ENCODE results near the gene COQ8B.
A peak's percentile ranks its signal among the peaks of the same experiment; 100 is the strongest.

The COQ8B gene

DNA sequence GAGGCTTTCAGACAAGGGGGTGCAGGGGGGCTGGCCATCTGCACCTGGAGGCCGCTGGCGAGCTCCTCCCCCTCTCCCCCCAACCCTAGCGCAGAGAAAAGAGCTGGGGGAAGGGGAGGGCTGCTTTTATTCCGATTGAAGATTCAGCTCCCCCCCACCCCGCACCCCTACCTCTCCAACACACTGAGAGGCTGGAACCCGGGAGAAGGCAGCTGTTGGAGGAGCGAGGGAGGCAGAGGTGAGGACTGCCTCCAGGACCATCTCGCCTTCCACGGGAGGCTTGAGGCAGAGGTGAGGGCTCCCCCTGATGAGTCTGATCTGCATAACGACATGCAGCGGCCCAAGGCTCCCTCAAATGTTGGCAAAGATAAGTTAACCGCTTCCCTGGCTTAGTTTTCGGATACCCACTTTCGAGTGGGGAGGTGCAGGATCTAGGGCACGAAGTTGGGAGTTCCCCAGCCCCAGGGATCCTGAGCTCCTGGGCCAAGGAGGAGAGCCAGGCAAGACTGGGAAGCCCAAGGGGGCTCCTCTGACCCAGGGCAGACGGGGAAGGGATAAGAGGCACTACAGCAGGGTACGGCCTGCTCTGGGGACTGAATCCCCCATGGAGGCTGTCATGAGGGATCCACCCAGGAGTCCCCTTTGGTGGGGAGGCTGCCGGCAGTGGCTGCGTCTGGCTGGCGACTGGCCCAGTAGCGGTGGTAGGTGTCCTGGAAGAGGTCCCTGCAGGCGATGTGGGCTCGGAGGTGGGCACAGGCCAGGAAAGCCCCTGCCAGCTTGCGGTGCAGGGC lies 25.1 kb downstream of the COQ8B start:
- DNase-seq (ENCODE audit: low read depth in 3 of 3, low spot score in 1 of 3): no peak

DNA sequence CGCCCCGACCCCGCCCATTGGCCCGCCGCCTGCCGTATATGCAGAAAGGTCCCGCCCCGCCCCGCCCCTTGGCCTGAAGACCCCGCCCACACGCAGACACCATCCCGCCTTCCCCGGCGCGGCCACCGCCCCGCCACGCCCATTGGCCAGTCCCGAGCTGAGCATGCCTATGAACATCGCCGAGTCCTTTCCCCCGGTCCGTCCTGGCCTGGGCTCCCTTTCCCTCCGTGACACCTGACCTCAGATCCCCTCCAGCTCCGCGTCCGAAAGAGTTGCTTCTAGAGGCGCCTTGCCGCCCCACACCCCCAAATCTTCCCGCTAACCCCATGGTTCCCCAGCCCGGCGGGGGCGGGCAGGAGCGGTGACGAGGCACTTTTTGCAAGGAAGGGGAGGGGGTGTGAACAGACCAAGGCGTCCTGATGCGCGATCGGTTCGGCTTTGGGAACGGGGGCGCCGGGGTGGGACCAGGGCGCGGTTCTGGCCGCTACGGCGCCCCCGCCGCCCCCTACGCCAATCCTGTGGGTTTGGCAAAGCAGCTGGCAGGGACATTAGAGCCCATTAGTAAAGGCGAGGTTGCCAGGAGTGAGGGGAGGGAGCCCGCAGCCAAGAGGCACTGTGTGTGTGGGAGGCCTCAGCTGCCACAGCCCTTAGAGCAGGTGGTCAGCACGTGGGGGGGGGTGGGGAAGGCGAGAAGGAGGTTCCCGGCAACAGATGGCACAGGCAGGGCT lies 25.8 kb downstream of the COQ8B start:
- DNase-seq (ENCODE audit: low read depth in 3 of 3, low spot score in 1 of 3): peak; percentile 65 to 86 (median 73)

- no peak for DNase-seq (ENCODE audit: low read depth in 3 of 3, low spot score in 1 of 3)
These were observed 26.5 kb downstream of the COQ8B start, which contains the start of gene NUMBL for GRCh38 chr19:40690050-40690692. NUMBL (minus strand) TSS chr19:40690651; CDS start chr19:40690483, 168 bp downstream.

GRCh38 chr19:40689339-40690049 lies 27.2 kb downstream of the COQ8B start:
- DNase-seq (ENCODE audit: low read depth in 3 of 3, low spot score in 1 of 3): no peak

DNA sequence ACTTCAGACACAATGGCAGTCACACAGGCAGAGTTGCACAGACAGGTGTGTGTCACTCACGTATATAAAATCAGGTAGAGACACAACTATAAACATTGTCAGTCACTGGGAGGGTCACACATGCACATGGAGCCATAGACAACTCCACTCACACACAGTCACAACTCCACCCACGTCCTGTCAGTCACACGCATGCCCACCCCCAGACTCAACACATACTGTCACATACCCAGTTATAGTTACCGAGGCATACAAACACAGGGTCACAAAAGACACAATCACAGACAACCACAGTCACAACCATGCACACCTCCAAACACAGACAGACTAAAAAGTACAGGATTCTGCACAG lies 27.7 kb downstream of the COQ8B start:
- no peak for DNase-seq (ENCODE audit: low read depth in 3 of 3, low spot score in 1 of 3)

- DNase-seq (ENCODE audit: low read depth in 3 of 3, low spot score in 1 of 3): no peak
These were observed 28.4 kb downstream of the COQ8B start for GRCh38 chr19:40688309-40688708.

GRCh38 chr19:40687525-40688016 lies 29.1 kb downstream of the COQ8B start:
- DNase-seq (ENCODE audit: low read depth in 3 of 3, low spot score in 1 of 3): no peak

DNA sequence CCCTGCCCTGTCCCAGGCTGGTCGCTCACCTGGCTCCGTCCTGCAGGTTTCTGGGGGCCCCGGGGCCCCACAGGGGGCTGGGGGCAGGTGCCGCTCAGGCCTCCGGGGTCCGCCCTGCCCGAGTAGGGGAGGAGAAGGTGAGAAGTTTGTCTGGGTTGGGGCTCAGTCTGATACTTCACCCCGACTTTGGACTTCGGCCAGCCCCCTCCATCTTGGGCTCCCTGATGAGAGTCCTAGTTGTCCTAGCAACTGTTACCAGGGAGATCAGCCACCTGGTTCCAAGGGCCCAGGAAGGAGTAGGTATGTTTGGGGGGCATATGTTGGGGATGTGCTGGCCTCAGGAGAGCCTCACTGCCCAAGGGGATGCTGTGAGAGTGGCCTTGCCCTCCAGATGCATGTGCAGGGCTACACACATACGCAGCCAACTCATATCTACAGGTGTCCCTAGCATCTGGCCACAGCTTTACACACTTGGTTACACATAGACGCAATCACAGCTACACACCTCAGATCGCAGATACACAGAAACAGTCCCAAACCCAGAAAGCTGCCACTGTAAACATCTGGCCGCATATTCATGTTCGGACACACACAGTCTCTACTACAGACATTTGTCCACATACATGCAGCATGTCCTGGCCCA lies 29.7 kb downstream of the COQ8B start:
- no peak for DNase-seq (ENCODE audit: low read depth in 3 of 3, low spot score in 1 of 3)

DNA sequence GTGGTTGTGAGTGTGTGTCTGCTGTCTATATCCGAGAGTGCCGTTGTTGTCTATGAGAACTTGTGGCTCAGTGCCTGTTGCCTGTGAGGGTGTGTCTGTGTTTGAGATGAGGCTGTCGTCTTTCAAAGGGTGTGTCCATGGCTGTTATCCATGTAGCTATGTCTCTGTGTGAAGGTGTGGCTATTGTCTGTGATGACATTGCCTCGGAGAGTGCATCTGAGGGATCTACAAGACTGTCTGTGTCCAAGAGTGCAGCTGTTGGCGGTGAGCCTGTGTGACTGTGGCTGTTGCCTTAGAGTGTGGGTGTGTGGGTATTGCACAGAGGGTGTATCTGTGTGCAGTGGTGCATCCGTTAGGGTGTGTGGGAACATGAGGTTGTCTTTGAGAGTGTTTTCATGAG lies 31.1 kb downstream of the COQ8B start:
- no peak for DNase-seq (ENCODE audit: low read depth in 3 of 3, low spot score in 1 of 3)

- no peak for DNase-seq (ENCODE audit: low read depth in 3 of 3, low spot score in 1 of 3)
These were observed 31.6 kb downstream of the COQ8B start for GRCh38 chr19:40685016-40685526.

DNA sequence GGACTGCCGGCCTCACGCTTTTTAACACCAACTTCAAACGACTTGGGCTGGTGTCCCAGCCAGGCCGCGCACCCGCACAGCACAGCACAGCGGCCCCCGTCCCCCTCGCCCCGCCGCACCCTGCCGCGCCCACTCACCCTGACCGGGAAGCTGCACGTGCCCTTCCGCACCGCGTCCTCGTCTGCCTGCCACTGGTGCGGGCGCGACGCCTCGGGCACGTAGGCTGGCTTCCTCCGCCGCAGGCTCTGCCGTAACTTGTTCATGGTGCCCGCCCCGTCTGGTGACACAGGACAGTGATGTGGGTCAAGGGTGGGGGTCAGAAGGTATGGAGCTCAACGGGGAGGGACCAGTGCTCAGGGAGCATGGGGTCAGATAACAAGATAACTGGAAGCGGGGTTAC lies 32.4 kb downstream of the COQ8B start:
- DNase-seq (ENCODE audit: low read depth in 3 of 3, low spot score in 1 of 3): no peak

DNA sequence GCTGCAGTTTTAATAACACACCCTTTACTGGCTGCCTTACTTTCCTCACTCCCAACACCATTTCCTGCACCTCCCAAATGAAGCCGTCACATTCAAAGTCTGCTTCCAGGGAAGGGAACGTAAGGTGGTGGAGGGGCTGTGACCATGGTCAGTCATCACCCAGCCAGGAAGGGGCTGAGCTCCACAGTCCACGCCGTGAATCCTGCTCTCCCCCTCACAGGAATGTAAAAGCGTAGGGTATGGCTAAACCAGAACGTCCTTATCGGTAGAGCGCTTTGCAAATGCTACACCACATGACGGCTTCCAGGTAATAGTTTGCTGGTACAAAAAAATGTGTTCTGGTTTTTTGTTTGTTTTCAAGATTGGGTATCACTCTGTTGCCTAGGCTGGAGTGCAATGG lies 33.2 kb downstream of the COQ8B start:
- DNase-seq (ENCODE audit: low read depth in 3 of 3, low spot score in 1 of 3): no peak

DNA sequence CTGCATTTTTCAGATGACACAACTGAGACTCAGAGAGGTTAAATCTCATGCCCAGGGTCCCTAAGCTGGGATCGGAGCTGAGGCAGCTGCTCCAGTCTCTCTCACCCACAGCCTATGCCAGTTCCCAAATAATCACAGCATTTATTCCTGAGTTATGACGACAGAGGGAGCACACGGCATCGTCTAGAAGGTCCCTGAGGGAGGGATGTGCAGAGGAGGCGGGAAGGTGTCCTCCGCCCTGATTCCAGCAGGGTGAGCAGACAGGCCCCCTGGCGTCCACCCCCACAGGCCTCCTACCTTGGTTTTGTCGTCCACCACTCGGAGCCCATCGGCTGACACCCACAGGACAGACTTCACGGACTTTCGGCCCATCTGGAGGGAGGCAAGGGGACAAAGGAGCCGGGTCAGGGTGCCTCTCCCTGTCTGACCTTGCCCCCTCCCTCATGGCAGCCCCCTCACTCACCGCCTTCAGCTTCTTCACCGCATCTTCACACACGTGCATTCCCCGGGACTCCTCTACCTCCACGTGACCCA lies 34.2 kb downstream of the COQ8B start:
- DNase-seq (ENCODE audit: low read depth in 3 of 3, low spot score in 1 of 3): no peak

DNA sequence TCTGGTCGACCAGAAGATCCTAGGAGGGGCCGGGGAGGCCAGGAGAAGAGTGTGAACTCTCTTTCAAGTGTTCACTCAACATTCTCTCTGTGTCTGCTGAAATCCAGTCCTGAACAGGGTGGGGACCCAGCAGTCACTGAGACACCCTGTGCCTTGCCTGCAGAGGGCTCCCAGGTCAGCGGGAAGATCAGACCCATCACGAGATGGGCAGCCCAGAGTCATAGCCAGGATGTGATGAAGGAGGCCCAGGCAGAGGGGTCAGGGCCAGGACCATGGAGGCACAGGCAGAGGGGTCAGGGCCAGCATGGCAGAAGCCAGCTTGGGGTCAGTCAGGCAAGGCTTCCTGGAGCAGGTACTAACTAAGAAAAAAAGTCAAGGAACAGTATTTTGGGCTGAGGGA lies 35.6 kb downstream of the COQ8B start:
- DNase-seq (ENCODE audit: low read depth in 3 of 3, low spot score in 1 of 3): no peak

DNA sequence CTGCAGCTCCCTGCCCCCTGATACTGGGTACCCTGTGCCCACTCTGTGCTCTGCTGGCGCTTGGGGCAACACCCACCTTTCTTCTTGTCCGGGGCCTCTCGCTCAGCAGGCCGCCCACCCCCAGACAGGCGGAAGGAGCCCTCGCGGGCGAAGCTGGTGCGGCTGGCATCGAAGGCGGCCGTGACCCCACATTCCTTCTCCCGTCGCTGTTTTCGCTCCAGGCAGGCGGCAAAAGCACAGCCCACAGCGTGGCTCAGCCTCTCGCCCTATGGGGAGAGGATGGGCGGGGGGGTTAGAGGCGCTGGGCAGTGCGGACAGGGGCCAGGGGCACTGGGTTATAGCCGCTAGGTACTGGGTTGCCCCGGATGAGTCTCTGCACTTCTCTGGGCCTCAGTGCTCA lies 39.5 kb downstream of the COQ8B start:
- DNase-seq (ENCODE audit: low read depth in 3 of 3, low spot score in 1 of 3): no peak

DNA sequence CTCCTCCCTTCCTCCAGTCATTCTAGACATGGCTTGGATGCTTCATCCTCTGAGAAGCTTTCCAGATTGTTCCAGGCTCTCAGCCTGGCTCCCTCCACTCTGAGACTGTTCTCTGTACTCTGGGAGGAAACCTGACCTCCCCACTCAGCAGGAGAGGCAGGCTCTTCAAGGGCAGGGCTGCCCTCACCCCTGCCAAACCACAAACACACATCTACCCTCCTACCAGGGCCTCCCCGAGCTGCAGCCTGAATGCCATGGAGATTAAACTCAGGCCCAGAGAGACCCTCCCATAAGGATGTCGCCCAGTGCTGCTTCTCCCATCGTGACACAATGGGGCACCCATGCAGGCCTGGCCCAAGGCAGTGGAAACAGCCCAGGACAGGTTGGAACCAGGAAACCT lies 42.4 kb downstream of the COQ8B start:
- DNase-seq (ENCODE audit: low read depth in 3 of 3, low spot score in 1 of 3): no peak

- no peak for DNase-seq (ENCODE audit: low read depth in 3 of 3, low spot score in 1 of 3)
These were observed 43.3 kb downstream of the COQ8B start for GRCh38 chr19:40673397-40673796.

DNA sequence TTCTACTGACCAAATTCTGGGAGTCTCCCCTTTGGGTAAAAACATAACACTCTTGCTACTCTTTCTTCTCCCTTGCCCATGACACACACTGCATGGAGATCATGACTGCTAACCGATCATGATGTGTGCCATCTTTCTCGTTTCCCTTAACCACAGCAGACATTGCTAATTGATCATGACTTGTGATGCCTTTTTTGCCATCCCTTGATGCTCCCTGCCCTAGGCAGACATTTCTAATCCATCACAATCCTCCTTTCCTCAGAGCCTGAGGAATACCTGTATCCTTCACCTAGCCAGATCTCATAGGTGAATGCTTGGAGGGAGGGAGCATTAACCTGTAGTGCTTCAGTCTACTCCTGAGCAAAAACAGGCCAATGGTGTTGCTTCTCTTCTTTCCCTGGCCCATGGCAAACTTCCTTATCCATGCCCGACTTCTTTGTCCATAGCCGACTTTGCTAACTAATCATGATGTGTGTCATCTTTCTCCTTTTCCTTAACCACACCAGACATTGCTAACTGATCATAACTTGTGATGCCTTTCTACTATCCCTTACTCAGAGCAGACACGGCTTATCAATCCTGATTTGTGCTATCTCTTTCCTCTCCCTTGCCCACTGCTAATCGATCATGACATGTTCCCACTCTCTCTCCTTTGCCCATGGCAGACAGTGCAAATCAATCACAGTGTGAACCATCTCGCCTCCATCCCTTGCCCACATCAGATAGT lies 44.0 kb downstream of the COQ8B start:
- DNase-seq (ENCODE audit: low read depth in 3 of 3, low spot score in 1 of 3): no peak

DNA sequence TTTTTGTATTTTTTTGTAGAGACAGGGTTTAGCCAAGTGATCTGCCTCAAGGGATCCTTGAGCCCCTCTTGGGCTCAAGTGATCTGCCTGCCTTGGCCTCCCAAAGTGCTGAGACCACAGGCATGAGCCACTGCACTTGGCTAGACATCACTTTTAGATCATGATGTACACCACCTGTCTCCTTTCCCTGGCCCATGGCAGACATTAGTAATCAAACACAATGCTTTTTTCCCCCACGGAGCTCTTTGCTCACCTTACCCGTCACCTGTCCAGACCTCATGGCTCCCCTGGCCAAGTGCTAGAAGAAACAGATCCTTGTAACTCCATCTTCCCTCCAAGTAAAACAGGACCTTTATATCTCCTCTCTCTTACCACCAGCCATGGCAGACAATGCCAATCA lies 44.6 kb downstream of the COQ8B start:
- DNase-seq (ENCODE audit: low read depth in 3 of 3, low spot score in 1 of 3): no peak

- DNase-seq (ENCODE audit: low read depth in 3 of 3, low spot score in 1 of 3): no peak
These were observed 45.3 kb downstream of the COQ8B start for GRCh38 chr19:40671404-40671803.

Measured in stimulated activated CD4-positive, alpha-beta T cell treated with anti-CD3 and anti-CD28 coated beads, TNF-alpha, amount 100 ng/mL, for 1 hour (primary cell).